Testis (tissue), 5 donors: ENCODE measurements around the gene UNC13C. TPM values are rescaled to one million over a fixed set of nuclear protein-coding genes. Genes with fewer than 3 reads are reported as not detected.
A peak's percentile ranks its signal among the peaks of the same experiment; 100 is the strongest.
"Not testable (repeated sequence)": the region's sequence is repeated elsewhere in the genome, so short reads cannot be mapped to it uniquely, and the experiment has no call there.

Experiments
- DNase-seq: peaks from one replicate; pipeline ENCODE4 v3.0.0-alpha.2; 2019
- H3K27ac ChIP-seq, 2 donors: fragments of 200-600 bp; sonication (generic); one replicate each; pipeline ENCODE4 v1.5.1; 2019
- H3K27me3 ChIP-seq: fragments of 200-600 bp; sonication (generic); one replicate; pipeline ENCODE4 v1.5.1; 2019
- H3K36me3 ChIP-seq: fragments of 200-600 bp; sonication (generic); one replicate; pipeline ENCODE4 v1.5.1; 2017; ENCODE audit warnings: low read depth; ENCODE audit errors: missing control alignments
- H3K4me1 ChIP-seq: fragments of 200-600 bp; sonication (generic); one replicate; pipeline ENCODE4 v1.5.1; 2019
- H3K4me3 ChIP-seq, 2 donors: fragments of 200-600 bp; sonication (generic); one replicate each; pipeline ENCODE4 v1.5.1; 2017 to 2019
- H3K9me3 ChIP-seq: fragments of 200-600 bp; sonication (generic); one replicate; pipeline ENCODE4 v1.5.1; 2017
- CTCF ChIP-seq, 3 experiments: fragments of 450-650 bp in 2 of 3; fragments of 200-600 bp in 1 of 3; sonication (generic) in 1 of 3; IDR thresholded peaks; one replicate each; pipeline ENCODE4 v1.5.1; 2016 to 2019; ENCODE audit warnings: antibody characterized with exemption in 3 of 3, mild to moderate bottlenecking in 2 of 3, moderate library complexity in 1 of 3
- POLR2A ChIP-seq: fragments of 450-650 bp; IDR thresholded peaks from one replicate; pipeline ENCODE4 v1.6.1; 2017; ENCODE audit warnings: antibody characterized with exemption, mild to moderate bottlenecking, moderate library complexity
- WGBS, 2 donors: methylation state at CpG; one replicate each; pipeline ENCODE4 v1.1.5; 2018; 5-methylcytosine and 5-hydroxymethylcytosine counted together
- intact Hi-C: fragments of 100-400 bp; cut with DNase I; formaldehyde crosslinking; loops from one replicate; pipeline ENCODE4 v1.15.1; 2023; ENCODE audit warnings: low total_unique reads
- long read RNA-seq, 2 donors: transcript quantifications; one replicate each; lab custom pipeline, GENCODE V29; 2026
- polyA plus RNA-seq: library from polyadenylated mRNA; stranded (reverse); fragments of 350-450 nt; fragmentation: Illumina TruSeq; extraction: RNeasy Lipid Tissue Mini Kit (QIAGEN cat#74804); gene quantifications from one replicate; pipeline ENCODE4 v1.2.3, GENCODE V29; 2014; ENCODE audit warnings: low read depth, low replicate concordance; ENCODE audit not compliant: insufficient read depth
- total RNA-seq, 2 donors: library from RNA; depleted of rRNA; stranded (reverse); fragments of >200 nt; gene quantifications; one replicate each; pipeline ENCODE4 v1.2.3, GENCODE V29; 2016

UNC13C gene
- total RNA-seq (1 to 10 TPM; 6.1 to 8.8 TPM), polyA plus RNA-seq (24.7 TPM)
- long read RNA-seq, donor 1: 0 reads
- long read RNA-seq, donor 2: 0 reads

- Histone ChIP-seq H3K9me3 (no peaks in the 10 kb centered on the region), H3K4me1 (no peaks in the 10 kb centered on the region), H3K36me3 (no peaks in the 10 kb centered on the region), H3K27me3 (no peaks in the 10 kb centered on the region), H3K27ac (no peak within 1 kb of the TSS), H3K4me3 (peak within 1 kb of the TSS; percentile 22 to 40)
- WGBS, 2 donors: 2 to 3% methylated on average over 18 to 30 of the region's 30 CpGs
- intact Hi-C loops: no loop called here
- DNase-seq: peak; percentile 49
- TF ChIP-seq POLR2A (no peak), CTCF (IDR thresholded peaks at IDR 0.05) (no peak)
These were observed at the start of gene UNC13C for GRCh38 chr15:53978253-53978906. TSS of gene UNC13C (plus strand) at chr15:53978441. CDS start at chr15:54012904, 34,463 bp downstream.

GRCh38 chr15:53936137-53936536 lies 42.1 kb upstream of the UNC13C start:
- Histone ChIP-seq H3K9me3 (no peaks in the 10 kb centered on the region), H3K27ac (no peak overlapping the region), H3K4me3 (no peak overlapping the region), H3K36me3 (no peaks in the 10 kb centered on the region), H3K27me3 (no peaks in the 10 kb centered on the region), H3K4me1 (no peaks in the 10 kb centered on the region)
- DNase-seq: no peak
- TF ChIP-seq CTCF (IDR thresholded peaks at IDR 0.05): no peak
- intact Hi-C loops: no loop called here

- DNase-seq, intact Hi-C loops, H3K36me3 ChIP-seq, H3K9me3 ChIP-seq, H3K27me3 ChIP-seq, H3K27ac ChIP-seq, H3K4me1 ChIP-seq, H3K4me3 ChIP-seq: not testable (repeated sequence)
- 90 to 97% methylated on average over 2 of the region's 2 CpGs for WGBS, 2 donors
These were observed 40.6 kb upstream of the UNC13C start for GRCh38 chr15:53937632-53938031.

GRCh38 chr15:53950572-53950971 lies 27.7 kb upstream of the UNC13C start:
- Histone ChIP-seq H3K27ac (no peak overlapping the region), H3K36me3 (no peaks in the 10 kb centered on the region), H3K4me1 (no peaks in the 10 kb centered on the region), H3K9me3 (no peaks in the 10 kb centered on the region), H3K4me3 (no peak overlapping the region), H3K27me3 (no peaks in the 10 kb centered on the region)
- intact Hi-C loops: no loop called here
- TF ChIP-seq CTCF (IDR thresholded peaks at IDR 0.05) (no peak), POLR2A (no peak)
- no peak for DNase-seq
- WGBS, 2 donors: 85 to 93% methylated on average over 3 of the region's 3 CpGs

- H3K9me3 ChIP-seq: no peaks in the 10 kb centered on the region
- H3K4me1 ChIP-seq: no peaks in the 10 kb centered on the region
- H3K4me3 ChIP-seq: no peak overlapping the region
- no peaks in the 10 kb centered on the region for H3K27me3 ChIP-seq
- no peaks in the 10 kb centered on the region for H3K36me3 ChIP-seq
- no peak overlapping the region for H3K27ac ChIP-seq
- intact Hi-C loops: no loop called here
- DNase-seq: no peak
- no peak for TF ChIP-seq CTCF (IDR thresholded peaks at IDR 0.05)
These were observed 22.8 kb upstream of the UNC13C start for GRCh38 chr15:53955396-53955795.
